Measurements from ENCODE around the gene ADAMTS10. TPM values are rescaled to one million over a fixed set of nuclear protein-coding genes. Genes with fewer than 3 reads are reported as not detected.
"Not testable (repeated sequence)": the region's sequence is repeated elsewhere in the genome, so short reads cannot be mapped to it uniquely, and the experiment has no call there.

ADAMTS10 gene
- total and polyA plus RNA-seq, 2 donors, result 19.6 to 41.7 TPM

DNA sequence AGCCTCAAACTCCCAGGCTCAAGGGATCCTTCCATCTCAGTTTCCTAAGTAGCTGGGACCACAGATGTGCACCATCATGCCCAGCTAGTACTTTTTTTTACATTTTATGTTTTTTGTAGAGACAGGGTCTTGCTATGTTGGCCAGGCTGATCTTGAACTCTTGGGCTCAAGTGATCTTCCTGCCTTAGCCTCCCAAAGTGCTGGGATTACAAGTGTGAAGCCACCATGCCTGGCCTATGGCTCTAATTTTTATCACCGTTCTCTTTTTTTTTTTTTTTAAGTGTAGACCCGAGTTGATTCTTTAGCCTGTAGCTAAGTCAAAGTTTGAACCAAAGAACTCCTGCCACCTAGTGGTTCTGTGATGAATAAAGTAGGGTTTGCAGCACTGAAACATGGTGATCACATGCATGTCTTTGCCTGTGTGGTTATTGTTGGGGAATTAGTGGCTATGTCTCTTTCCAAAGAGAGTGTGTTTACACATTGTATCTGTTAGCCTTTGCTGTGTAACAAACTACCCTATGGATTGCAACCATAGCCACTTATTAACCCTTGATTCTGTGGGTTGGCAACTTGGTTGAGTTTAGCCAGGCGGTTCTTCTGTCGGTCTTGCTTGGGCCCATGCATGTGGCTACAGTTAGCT is 31.5 kb upstream of the ADAMTS10 start:
- H3K4me1 ChIP-seq (ENCODE audit: control insufficient read depth in 2 of 2, insufficient read depth in 2 of 2, low read length in 2 of 2), result peaks cover 0 to 9% of the 10 kb centered on the region in 2 donors
- peaks cover 0 to 2% of the 10 kb centered on the region in 2 donors for H3K27me3 ChIP-seq (ENCODE audit: control insufficient read depth in 2 of 2, insufficient read depth in 1 of 2, low read length in 1 of 2)
- H3K4me3 ChIP-seq (ENCODE audit: low read length in 2 of 2), result no peak overlapping the region
- H3K9me3 ChIP-seq (ENCODE audit: control insufficient read depth in 2 of 2, insufficient read depth in 1 of 2, low read length in 1 of 2), result peaks cover 0 to 3% of the 10 kb centered on the region in 2 donors
- no peaks in the 10 kb centered on the region for H3K36me3 ChIP-seq (ENCODE audit: control insufficient read depth in 2 of 2, insufficient read depth in 2 of 2, low read length in 1 of 2)
- peak in 5 of 9 donors; percentile 48 to 80 (median 59) for DNase-seq (ENCODE audit: low read depth in 6 of 9, low spot score in 9 of 9)
- 51% methylated on average over 4 of the region's 4 CpGs for WGBS
- no peak overlapping the region for H3K27ac ChIP-seq (ENCODE audit: low read depth in 1 of 2, low read length in 1 of 2)

DNA sequence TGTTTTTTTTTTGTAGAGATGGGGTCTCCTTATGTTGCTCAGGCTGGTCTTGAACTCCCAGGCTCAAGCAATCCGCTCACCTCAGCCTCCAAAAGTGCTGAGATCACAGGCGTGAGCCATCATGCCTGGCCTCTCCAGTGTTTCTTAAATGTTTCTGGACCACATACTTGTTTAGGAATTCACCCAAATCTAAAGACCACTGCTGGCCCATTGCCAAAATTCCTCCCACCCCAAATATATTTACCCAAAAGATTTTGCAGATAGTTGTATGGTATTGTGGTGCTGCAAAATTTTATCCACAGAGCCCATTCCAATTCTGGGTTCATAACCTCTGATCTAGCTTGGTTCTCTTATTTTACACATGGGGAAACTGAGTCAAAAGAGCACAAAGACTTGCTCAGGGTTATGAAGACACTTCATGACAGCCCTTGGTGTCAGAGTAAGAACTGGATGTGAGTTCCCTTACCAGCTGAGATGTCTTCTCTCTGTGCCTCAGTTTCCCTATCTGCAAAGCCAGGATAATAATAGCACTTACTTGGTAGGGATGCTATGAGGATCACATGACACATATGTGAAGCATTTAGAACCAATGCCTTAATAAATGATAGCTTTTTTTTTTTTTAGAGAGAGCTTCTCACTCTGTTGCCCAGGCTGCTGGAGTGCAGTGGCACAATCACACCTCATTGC is 30.8 kb upstream of the ADAMTS10 start:
- Histone ChIP-seq H3K9me3 (ENCODE audit: control insufficient read depth in 2 of 2, insufficient read depth in 1 of 2, low read length in 1 of 2) (peaks cover 0 to 3% of the 10 kb centered on the region in 2 donors), H3K36me3 (ENCODE audit: control insufficient read depth in 2 of 2, insufficient read depth in 2 of 2, low read length in 1 of 2) (no peaks in the 10 kb centered on the region), H3K4me1 (ENCODE audit: control insufficient read depth in 2 of 2, insufficient read depth in 2 of 2, low read length in 2 of 2) (peaks cover 0 to 9% of the 10 kb centered on the region in 2 donors), H3K27ac (ENCODE audit: low read depth in 1 of 2, low read length in 1 of 2) (no peak overlapping the region), H3K4me3 (ENCODE audit: low read length in 2 of 2) (no peak overlapping the region), H3K27me3 (ENCODE audit: control insufficient read depth in 2 of 2, insufficient read depth in 1 of 2, low read length in 1 of 2) (no peaks in the 10 kb centered on the region)
- WGBS, result 99% methylated on average over 2 of the region's 2 CpGs
- DNase-seq (ENCODE audit: low read depth in 6 of 9, low spot score in 9 of 9), result no peak

DNA sequence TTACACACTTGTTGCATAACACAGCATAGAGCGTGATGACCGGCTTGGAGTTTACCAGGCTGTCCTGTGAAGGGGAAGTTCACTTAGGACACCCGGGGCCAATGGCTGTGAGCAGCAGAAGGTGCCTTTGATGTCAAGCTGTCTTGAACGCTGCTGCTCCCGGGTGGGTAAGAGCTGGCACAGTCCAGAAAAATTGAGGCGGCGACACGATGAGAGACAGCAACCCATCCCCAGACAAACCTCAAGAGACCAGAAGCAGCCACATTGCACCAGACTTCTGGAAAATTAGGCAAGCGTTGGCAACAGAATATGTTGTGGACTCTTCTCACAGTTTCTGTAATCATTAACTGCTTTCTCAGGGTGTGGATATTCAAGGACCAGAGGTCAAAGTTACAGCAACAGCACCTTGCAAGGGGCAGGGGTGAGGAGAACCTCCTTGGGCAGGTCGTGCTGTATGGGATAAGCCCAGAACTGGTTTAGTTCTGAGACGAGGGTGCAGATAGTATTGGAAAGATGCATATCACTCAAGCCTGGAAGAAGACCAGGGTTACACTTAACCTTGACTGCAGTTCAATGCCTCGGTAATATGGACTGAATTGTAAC is 30.0 kb upstream of the ADAMTS10 start:
- WGBS, result 82% methylated on average over 12 of the region's 12 CpGs
- no peak overlapping the region for H3K27ac ChIP-seq (ENCODE audit: low read depth in 1 of 2, low read length in 1 of 2)

DNA sequence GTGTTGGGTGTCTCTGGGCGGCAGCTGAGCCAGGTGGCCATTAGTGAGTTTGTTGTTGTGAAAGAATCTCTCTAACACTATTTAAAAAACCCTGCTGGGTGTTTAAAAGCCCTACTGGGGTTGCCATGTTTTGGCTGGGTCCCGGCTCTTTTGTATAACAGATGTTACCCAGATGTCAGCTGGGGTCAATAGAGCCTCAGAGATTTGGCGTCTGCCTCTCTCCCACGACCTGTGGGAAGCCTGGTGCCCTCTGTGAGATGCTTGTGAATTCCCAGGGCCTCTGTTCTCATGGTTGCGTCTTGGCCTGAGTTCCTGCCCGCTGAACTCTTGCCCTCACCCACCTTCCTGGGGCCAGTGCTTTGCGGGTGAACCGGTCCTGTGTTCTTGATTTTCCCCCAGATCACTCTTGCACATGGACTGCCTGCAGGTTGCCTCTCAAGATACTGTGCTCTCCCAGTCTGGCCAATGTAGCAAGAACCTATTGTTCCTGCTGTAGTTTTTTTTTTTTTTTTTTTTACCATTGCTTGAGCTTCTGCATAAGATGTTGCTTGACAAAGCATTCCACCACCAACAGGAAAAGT is 29.4 kb upstream of the ADAMTS10 start:
- H3K9me3 ChIP-seq (ENCODE audit: control insufficient read depth in 2 of 2, insufficient read depth in 1 of 2, low read length in 1 of 2), result peaks cover 0 to 3% of the 10 kb centered on the region in 2 donors
- H3K36me3 ChIP-seq (ENCODE audit: control insufficient read depth in 2 of 2, insufficient read depth in 2 of 2, low read length in 1 of 2), result no peaks in the 10 kb centered on the region
- 89% methylated on average over 8 of the region's 8 CpGs for WGBS
- no peak overlapping the region for H3K27ac ChIP-seq (ENCODE audit: low read depth in 1 of 2, low read length in 1 of 2)
- peaks cover 0 to 9% of the 10 kb centered on the region in 2 donors for H3K4me1 ChIP-seq (ENCODE audit: control insufficient read depth in 2 of 2, insufficient read depth in 2 of 2, low read length in 2 of 2)
- no peaks in the 10 kb centered on the region for H3K27me3 ChIP-seq (ENCODE audit: control insufficient read depth in 2 of 2, insufficient read depth in 1 of 2, low read length in 1 of 2)
- no peak for DNase-seq (ENCODE audit: low read depth in 6 of 9, low spot score in 9 of 9)
- no peak overlapping the region for H3K4me3 ChIP-seq (ENCODE audit: low read length in 2 of 2)

More for the DNA sequence above, 30.0 kb upstream of the ADAMTS10 start:
- Histone ChIP-seq H3K4me3 (ENCODE audit: low read length in 2 of 2) (no peak overlapping the region), H3K4me1 (ENCODE audit: control insufficient read depth in 2 of 2, insufficient read depth in 2 of 2, low read length in 2 of 2) (peaks cover 0 to 9% of the 10 kb centered on the region in 2 donors), H3K36me3 (ENCODE audit: control insufficient read depth in 2 of 2, insufficient read depth in 2 of 2, low read length in 1 of 2) (no peaks in the 10 kb centered on the region), H3K9me3 (ENCODE audit: control insufficient read depth in 2 of 2, insufficient read depth in 1 of 2, low read length in 1 of 2) (peaks cover 0 to 3% of the 10 kb centered on the region in 2 donors), H3K27me3 (ENCODE audit: control insufficient read depth in 2 of 2, insufficient read depth in 1 of 2, low read length in 1 of 2) (no peaks in the 10 kb centered on the region)
- DNase-seq (ENCODE audit: low read depth in 6 of 9, low spot score in 9 of 9), result no peak

DNA sequence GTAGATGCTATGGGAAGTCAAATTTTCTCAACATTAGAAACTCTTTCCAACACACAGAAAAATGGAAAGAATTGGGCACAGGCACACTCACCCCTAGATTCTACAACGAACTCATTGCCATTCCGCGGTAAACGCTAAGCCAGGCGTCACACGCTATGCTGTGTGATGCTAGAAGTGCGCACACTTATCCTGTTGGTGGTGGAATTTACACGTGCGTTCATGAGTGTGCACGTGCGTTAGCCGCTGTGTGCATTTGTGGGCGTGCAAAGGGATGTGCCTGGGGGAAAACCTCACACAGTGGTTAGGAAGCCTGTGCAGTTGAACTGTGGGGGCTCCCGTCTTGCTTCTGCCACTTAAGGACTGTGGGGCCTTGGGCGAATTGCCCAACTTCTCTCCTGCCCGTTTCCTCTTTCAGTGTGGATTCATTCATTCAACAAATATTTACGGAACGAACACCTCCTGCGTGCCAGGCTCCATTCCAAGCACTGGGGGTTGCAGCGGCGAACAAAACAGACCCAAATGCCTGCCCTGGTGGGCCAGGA is 27.6 kb upstream of the ADAMTS10 start:
- H3K27me3 ChIP-seq (ENCODE audit: control insufficient read depth in 2 of 2, insufficient read depth in 1 of 2, low read length in 1 of 2), result no peaks in the 10 kb centered on the region
- no peak overlapping the region for H3K4me3 ChIP-seq (ENCODE audit: low read length in 2 of 2)
- 8% methylated on average over 21 of the region's 21 CpGs for WGBS
- no peak for DNase-seq (ENCODE audit: low read depth in 6 of 9, low spot score in 9 of 9)
- no peaks in the 10 kb centered on the region for H3K36me3 ChIP-seq (ENCODE audit: control insufficient read depth in 2 of 2, insufficient read depth in 2 of 2, low read length in 1 of 2)
- no peak overlapping the region for H3K27ac ChIP-seq (ENCODE audit: low read depth in 1 of 2, low read length in 1 of 2)
- H3K4me1 ChIP-seq (ENCODE audit: control insufficient read depth in 2 of 2, insufficient read depth in 2 of 2, low read length in 2 of 2), result peaks cover 5 to 15% of the 10 kb centered on the region in 2 donors
- peaks cover 0 to 3% of the 10 kb centered on the region in 2 donors for H3K9me3 ChIP-seq (ENCODE audit: control insufficient read depth in 2 of 2, insufficient read depth in 1 of 2, low read length in 1 of 2)

DNA sequence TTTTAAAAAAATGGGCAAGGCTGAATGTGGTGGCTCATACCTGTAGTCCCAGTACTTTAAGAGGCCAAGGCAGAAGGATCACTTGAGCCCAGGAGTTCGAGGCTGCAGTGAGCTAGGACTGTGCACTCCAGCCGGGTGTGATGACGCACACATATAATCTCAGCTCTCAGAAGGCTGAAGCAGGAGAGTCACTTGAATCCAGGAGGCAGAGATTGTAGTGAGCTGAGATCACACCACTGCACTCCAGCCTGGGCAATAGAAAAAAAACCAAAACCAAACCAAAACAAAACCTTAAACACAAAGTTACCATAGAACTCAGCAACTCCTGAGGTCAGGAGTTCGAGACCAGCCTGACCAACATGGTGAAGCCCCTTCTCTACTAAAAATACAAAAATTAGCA is 26.6 kb upstream of the ADAMTS10 start:
- H3K9me3 ChIP-seq (ENCODE audit: control insufficient read depth in 2 of 2, insufficient read depth in 1 of 2, low read length in 1 of 2); DNase-seq (ENCODE audit: low read depth in 6 of 9, low spot score in 9 of 9); H3K27me3 ChIP-seq (ENCODE audit: control insufficient read depth in 2 of 2, insufficient read depth in 1 of 2, low read length in 1 of 2); H3K27ac ChIP-seq (ENCODE audit: low read depth in 1 of 2, low read length in 1 of 2); H3K4me3 ChIP-seq (ENCODE audit: low read length in 2 of 2); H3K36me3 ChIP-seq (ENCODE audit: control insufficient read depth in 2 of 2, insufficient read depth in 2 of 2, low read length in 1 of 2): not testable (repeated sequence)
- 95% methylated on average over 4 of the region's 4 CpGs for WGBS
- peaks cover 5 to 17% of the 10 kb centered on the region in 2 donors for H3K4me1 ChIP-seq (ENCODE audit: control insufficient read depth in 2 of 2, insufficient read depth in 2 of 2, low read length in 2 of 2)

DNA sequence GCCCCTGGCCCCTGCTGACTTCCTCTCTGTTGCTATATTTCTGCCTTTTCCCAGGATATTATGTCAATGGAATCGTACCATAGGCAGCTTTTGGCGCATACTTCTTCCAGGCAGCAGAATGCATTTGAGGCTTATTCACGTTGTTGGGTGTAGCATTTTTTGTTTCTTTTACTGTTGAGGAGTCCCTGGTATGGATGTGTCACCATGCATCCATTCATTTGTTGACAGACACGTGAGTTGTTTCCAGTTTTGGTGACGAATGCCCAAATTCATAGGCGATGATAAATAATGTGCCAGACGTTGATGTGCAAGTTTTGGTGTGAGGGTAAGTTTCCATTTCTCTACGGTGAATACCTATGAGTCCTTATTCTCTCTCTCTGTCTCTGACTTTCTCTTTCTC is 24.9 kb upstream of the ADAMTS10 start:
- H3K27ac ChIP-seq (ENCODE audit: low read depth in 1 of 2, low read length in 1 of 2), result no peak overlapping the region
- H3K27me3 ChIP-seq (ENCODE audit: control insufficient read depth in 2 of 2, insufficient read depth in 1 of 2, low read length in 1 of 2), result no peaks in the 10 kb centered on the region
- WGBS, result 96% methylated on average over 8 of the region's 8 CpGs
- H3K4me1 ChIP-seq (ENCODE audit: control insufficient read depth in 2 of 2, insufficient read depth in 2 of 2, low read length in 2 of 2), result peaks cover 5 to 17% of the 10 kb centered on the region in 2 donors
- H3K36me3 ChIP-seq (ENCODE audit: control insufficient read depth in 2 of 2, insufficient read depth in 2 of 2, low read length in 1 of 2), result no peaks in the 10 kb centered on the region
- DNase-seq (ENCODE audit: low read depth in 6 of 9, low spot score in 9 of 9), result no peak
- H3K9me3 ChIP-seq (ENCODE audit: control insufficient read depth in 2 of 2, insufficient read depth in 1 of 2, low read length in 1 of 2), result no peaks in the 10 kb centered on the region
- H3K4me3 ChIP-seq (ENCODE audit: low read length in 2 of 2), result no peak overlapping the region

DNA sequence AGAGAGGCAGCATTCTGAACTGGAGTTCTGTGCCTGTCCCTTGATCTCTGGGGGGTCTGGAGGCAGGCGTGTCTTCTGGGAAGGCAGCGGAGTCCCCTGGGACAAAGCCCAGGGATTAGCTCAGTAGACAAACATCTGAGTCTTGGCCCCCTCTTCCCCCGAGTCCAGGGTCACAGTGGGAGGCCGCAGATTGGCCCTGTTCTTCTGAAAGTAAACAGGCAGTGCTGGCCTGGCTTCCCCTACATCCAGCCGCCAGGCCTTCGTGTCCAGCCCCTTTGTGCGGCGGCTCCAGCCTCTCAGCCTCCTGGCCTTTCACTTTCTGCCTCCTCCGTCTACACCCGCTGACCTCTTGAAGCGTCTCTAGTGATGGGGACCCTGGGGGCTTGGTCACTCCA is 20.9 kb upstream of the ADAMTS10 start:
- no peak overlapping the region for H3K27ac ChIP-seq (ENCODE audit: low read depth in 1 of 2, low read length in 1 of 2)
- H3K4me3 ChIP-seq (ENCODE audit: low read length in 2 of 2), result no peak overlapping the region
- H3K9me3 ChIP-seq (ENCODE audit: control insufficient read depth in 2 of 2, insufficient read depth in 1 of 2, low read length in 1 of 2), result peaks cover 0 to 1% of the 10 kb centered on the region in 2 donors
- 92% methylated on average over 11 of the region's 11 CpGs for WGBS
- no peaks in the 10 kb centered on the region for H3K27me3 ChIP-seq (ENCODE audit: control insufficient read depth in 2 of 2, insufficient read depth in 1 of 2, low read length in 1 of 2)
- no peaks in the 10 kb centered on the region for H3K36me3 ChIP-seq (ENCODE audit: control insufficient read depth in 2 of 2, insufficient read depth in 2 of 2, low read length in 1 of 2)
- no peak for DNase-seq (ENCODE audit: low read depth in 6 of 9, low spot score in 9 of 9)
- H3K4me1 ChIP-seq (ENCODE audit: control insufficient read depth in 2 of 2, insufficient read depth in 2 of 2, low read length in 2 of 2), result peaks cover 5 to 10% of the 10 kb centered on the region in 2 donors

Data from thymus (tissue), 11 donors.